Spleen (tissue), 7 donors: ENCODE measurements around the gene STX4.

ENCODE experiments used
- CTCF ChIP-seq, 11 experiments: fragments of 200-600 bp in 7 of 11; fragments of 450-650 bp in 4 of 11; sonication (generic) in 4 of 11; IDR thresholded peaks in 8 of 11; conservative IDR thresholded peaks in 3 of 11; 1 replicate in 7 of 11; 2 replicates in 4 of 11; pipeline versions ENCODE4 v1.4.0 to v1.8.0; 2016 to 2021; ENCODE audit warnings: antibody characterized with exemption in 11 of 11, inconsistent platforms in 4 of 11, mild to moderate bottlenecking in 1 of 11
- POLR2A ChIP-seq, 3 donors: fragments of 450-650 bp; IDR thresholded peaks; one replicate each; pipeline ENCODE4 v1.5.1; 2017; ENCODE audit warnings: antibody characterized with exemption in 3 of 3, mild to moderate bottlenecking in 1 of 3
- POLR2AphosphoS5 ChIP-seq, 3 donors: sonication (generic); formaldehyde crosslinking; IDR thresholded peaks; one replicate each; pipeline ENCODE4 v1.5.1; 2017; ENCODE audit warnings: antibody characterized with exemption in 3 of 3
- donor health status: DM: no; HTN: no; CAD: no; lungs with moderate emphysema.
- donor health status: DM: no; HTN: no; CAD: no.
- donor health status: DM: no; HTN: no; CAD: no.

- TF ChIP-seq CTCF (IDR thresholded peaks at IDR 0.05 in 8 of 11, conservative IDR thresholded peaks at IDR 0.05 in 3 of 11) (no peak), POLR2A (IDR thresholded peaks at IDR 0.05) (no peak), POLR2AphosphoS5 (IDR thresholded peaks at IDR 0.05) (no peak)
These were observed 46.1 kb downstream of the STX4 start for GRCh38 chr16:31079342-31079944.
